Lung (tissue), 12 donors: ENCODE data around the gene SRCAP. TPM values are rescaled to one million over a fixed set of nuclear protein-coding genes. Genes with fewer than 3 reads are reported as not detected.

Experiments used
- ATAC-seq: fragments of 200-7000 bp; cut with Tn5 transposase; one replicate; pipeline ENCODE4 v1.9.1; 2020; ENCODE audit warnings: moderate number of reproducible peaks; ENCODE audit not compliant: insufficient read depth, low FRiP score
- DNase-seq, 3 donors: peaks; one replicate each; pipeline ENCODE4 v3.0.0-alpha.2; 2013 to 2017
- H3K27ac ChIP-seq, 2 donors: one replicate each; pipeline ENCODE4 v1.5.1; 2013; ENCODE audit warnings: mild to moderate bottlenecking in 2 of 2, moderate library complexity in 2 of 2, control low read depth in 1 of 2, inconsistent platforms in 1 of 2, low read depth in 1 of 2, low read length in 1 of 2
- H3K27me3 ChIP-seq, 3 donors: one replicate each; pipeline ENCODE4 v1.5.1; 2013; ENCODE audit warnings: low read length in 2 of 3; ENCODE audit not compliant: control insufficient read depth in 3 of 3, insufficient read depth in 3 of 3
- H3K36me3 ChIP-seq, 4 donors: one replicate each; pipeline ENCODE4 v1.5.1; 2013; ENCODE audit warnings: low read length in 4 of 4, mild to moderate bottlenecking in 1 of 4, moderate library complexity in 1 of 4; ENCODE audit not compliant: control insufficient read depth in 4 of 4, insufficient read depth in 4 of 4
- H3K4me1 ChIP-seq, 5 donors: one replicate each; pipeline ENCODE4 v1.5.1; 2013; ENCODE audit warnings: low read length in 5 of 5, mild to moderate bottlenecking in 2 of 5, moderate library complexity in 1 of 5; ENCODE audit not compliant: control insufficient read depth in 5 of 5, insufficient read depth in 5 of 5
- H3K4me3 ChIP-seq: one replicate; pipeline ENCODE4 v1.5.1; 2013; ENCODE audit warnings: mild to moderate bottlenecking, control low read depth, moderate library complexity
- H3K9ac ChIP-seq, 2 donors: one replicate each; pipeline ENCODE4 v1.5.1; 2013; ENCODE audit warnings: low read length in 2 of 2, control low read depth in 1 of 2; ENCODE audit not compliant: insufficient read depth in 1 of 2
- H3K9me3 ChIP-seq, 4 donors: one replicate each; pipeline ENCODE4 v1.5.1; 2013; ENCODE audit warnings: low read length in 3 of 4, mild to moderate bottlenecking in 1 of 4, moderate library complexity in 1 of 4; ENCODE audit not compliant: control insufficient read depth in 4 of 4, insufficient read depth in 3 of 4
- CTCF ChIP-seq: IDR thresholded peaks from 2 replicates; pipeline ENCODE4 v1.5.1; 2012; ENCODE audit warnings: mild to moderate bottlenecking; ENCODE audit errors: control extremely low read depth, extremely low read depth
- WGBS, 2 donors: extraction: QIAGEN DNeasy Blood & Tissue Kit; methylation state at CpG; one replicate each; pipeline ENCODE4 v1.1.7; 2013; 5-methylcytosine and 5-hydroxymethylcytosine counted together
- polyA plus RNA-seq, 2 donors: library from polyadenylated mRNA; stranded (reverse); fragments of 200-250 nt; gene quantifications; one replicate each; pipeline ENCODE4 v1.2.1, GENCODE V29; 2013
- total RNA-seq, 2 donors: library from RNA; depleted of rRNA in 1 of 2; stranded (reverse); fragments of >200 nt in 1 of 2; gene quantifications; one replicate each; pipeline ENCODE4 v1.2.1, GENCODE V29; 2014 to 2021
- donor health status: control.
- donor health status: control.
- donor health status: Bipolar disorder and iron deficiency.
- donor health status: healthy.
- donor health status: DM: yes; HTN: yes; CAD: no.

Gene SRCAP
- total and polyA plus RNA-seq, 4 donors: 13.4 to 61.0 (median 31.3) TPM

GRCh38 chr16:30768583-30769181 lies 69.7 kb downstream of the SRCAP start:
- H3K9ac ChIP-seq: no peak overlapping the region
- peaks cover 0 to 2% (median 0%) of the 10 kb centered on the region in 5 donors for H3K4me1 ChIP-seq
- no peak for DNase-seq
- H3K27ac ChIP-seq: no peak overlapping the region
- WGBS, 2 donors: 97 to 98% methylated on average over 23 of the region's 23 CpGs
- no peaks in the 10 kb centered on the region for H3K9me3 ChIP-seq
- H3K27me3 ChIP-seq: no peaks in the 10 kb centered on the region
- TF ChIP-seq CTCF: no peak
- ATAC-seq: no peak
- H3K4me3 ChIP-seq: no peak overlapping the region
- H3K36me3 ChIP-seq: peaks cover 16 to 84% (median 64%) of the 10 kb centered on the region in 4 donors

GRCh38 chr16:30769379-30770089 lies 70.6 kb downstream of the SRCAP start:
- WGBS, 2 donors: 95 to 99% methylated on average over 17 of the region's 17 CpGs
- no peak for TF ChIP-seq CTCF
- H3K27me3 ChIP-seq: no peaks in the 10 kb centered on the region
- H3K4me1 ChIP-seq: no peaks in the 10 kb centered on the region
- no peaks in the 10 kb centered on the region for H3K9me3 ChIP-seq
- H3K36me3 ChIP-seq: peaks cover 16 to 85% (median 60%) of the 10 kb centered on the region in 4 donors
- no peak for ATAC-seq
- H3K4me3 ChIP-seq: no peak overlapping the region
- no peak for DNase-seq
- H3K27ac ChIP-seq: no peak overlapping the region
- no peak overlapping the region for H3K9ac ChIP-seq

- H3K9me3 ChIP-seq: no peaks in the 10 kb centered on the region
- H3K27me3 ChIP-seq: no peaks in the 10 kb centered on the region
- no peak overlapping the region for H3K4me3 ChIP-seq
- DNase-seq (no peak), ATAC-seq (no peak)
- no peak overlapping the region for H3K27ac ChIP-seq
- H3K4me1 ChIP-seq: peaks cover 0 to 11% (median under 1%) of the 10 kb centered on the region in 5 donors
- peaks cover 6 to 64% (median 43%) of the 10 kb centered on the region in 4 donors for H3K36me3 ChIP-seq
- no peak overlapping the region for H3K9ac ChIP-seq
- WGBS, 2 donors: 93 to 94% methylated on average over 14 of the region's 14 CpGs
- TF ChIP-seq CTCF: no peak
Observed at GRCh38 chr16:30771726-30772125, 72.8 kb downstream of the SRCAP start.
